Central memory CD8-positive, alpha-beta T cell (primary cell): Measurements from ENCODE around the gene HOXA5.
A peak's percentile ranks its signal among the peaks of the same experiment; 100 is the strongest.

Experiments used
- ATAC-seq: fragments of 150-1000 bp; cut with Tn5 transposase; replicated peaks from 2 replicates; pipeline ENCODE4 v1.10.0; 2022; ENCODE audit warnings: mild to moderate bottlenecking, moderate FRiP score, moderate number of reproducible peaks; ENCODE audit not compliant: poor library complexity, severe bottlenecking; ENCODE audit errors: extremely low read depth
- DNase-seq, 2 donors: peaks; one replicate each; pipeline ENCODE4 v3.0.0; 2021; ENCODE audit warnings: low spot score in 2 of 2
- H3K27ac Mint-ChIP-seq: one replicate; pipeline ENCODE4 v1.8.0; 2022; ENCODE audit warnings: low read depth, mild to moderate bottlenecking, moderate library complexity, mixed read lengths
- H3K27me3 Mint-ChIP-seq: one replicate; pipeline ENCODE4 v1.8.0; 2022; ENCODE audit warnings: mixed read lengths
- H3K36me3 Mint-ChIP-seq: one replicate; pipeline ENCODE4 v1.8.0; 2022; ENCODE audit warnings: mild to moderate bottlenecking, moderate library complexity, mixed read lengths; ENCODE audit not compliant: insufficient read depth
- H3K4me1 Mint-ChIP-seq: one replicate; pipeline ENCODE4 v1.8.0; 2022; ENCODE audit warnings: mixed read lengths
- H3K4me3 Mint-ChIP-seq: one replicate; pipeline ENCODE4 v1.8.0; 2022; ENCODE audit warnings: mild to moderate bottlenecking, moderate library complexity, mixed read lengths
- H3K9me3 Mint-ChIP-seq: one replicate; pipeline ENCODE4 v1.8.0; 2022; ENCODE audit warnings: mixed read lengths

Gene HOXA5

GRCh38 chr7:27097686-27098577, 45.5 kb downstream of the HOXA5 start:
- H3K4me1 Mint-ChIP-seq = peaks cover 46% of the 10 kb centered on the region

GRCh38 chr7:27096768-27097514, 46.5 kb downstream of the HOXA5 start:
- Mint-ChIP-seq H3K27me3 (peaks cover 72% of the 10 kb centered on the region), H3K4me1 (peaks cover 38% of the 10 kb centered on the region), H3K27ac (peak overlapping the region; percentile 82), H3K4me3 (peak overlapping the region; percentile 85), H3K36me3 (peaks cover 16% of the 10 kb centered on the region), H3K9me3 (no peaks in the 10 kb centered on the region)
- ATAC-seq = no peak
- DNase-seq = no peak

More at GRCh38 chr7:27097686-27098577, 45.5 kb downstream of the HOXA5 start:
- peaks cover 18% of the 10 kb centered on the region for H3K36me3 Mint-ChIP-seq
- peaks cover 72% of the 10 kb centered on the region for H3K27me3 Mint-ChIP-seq
- no peak overlapping the region for H3K27ac Mint-ChIP-seq
- no peaks in the 10 kb centered on the region for H3K9me3 Mint-ChIP-seq
- H3K4me3 Mint-ChIP-seq = peak overlapping the region; percentile 85
- ATAC-seq (no peak), DNase-seq (no peak)

GRCh38 chr7:27095897-27096767, 47.3 kb downstream of the HOXA5 start, which contains the start of gene HOXA1:
TSS of gene HOXA1 (minus strand) at chr7:27096000. CDS start at chr7:27095912, 88 bp downstream.
- peak within 1 kb of the TSS; percentile 85 for H3K4me3 Mint-ChIP-seq
- H3K27ac Mint-ChIP-seq = peak within 1 kb of the TSS; percentile 82
- peaks cover 72% of the 10 kb centered on the region for H3K27me3 Mint-ChIP-seq
- H3K36me3 Mint-ChIP-seq = peaks cover 15% of the 10 kb centered on the region
- H3K9me3 Mint-ChIP-seq = no peaks in the 10 kb centered on the region
- peak; percentile 92 for ATAC-seq
- H3K4me1 Mint-ChIP-seq = peaks cover 32% of the 10 kb centered on the region
- DNase-seq = peak; percentile 58 to 69

GRCh38 chr7:27095050-27095896, 48.2 kb downstream of the HOXA5 start:
- peaks cover 12% of the 10 kb centered on the region for H3K36me3 Mint-ChIP-seq
- H3K4me1 Mint-ChIP-seq = peaks cover 32% of the 10 kb centered on the region
- peak overlapping the region; percentile 82 for H3K27ac Mint-ChIP-seq
- peaks cover 72% of the 10 kb centered on the region for H3K27me3 Mint-ChIP-seq
- ATAC-seq = no peak
- H3K9me3 Mint-ChIP-seq = no peaks in the 10 kb centered on the region
- no peak for DNase-seq
- peak overlapping the region; percentile 85 for H3K4me3 Mint-ChIP-seq

GRCh38 chr7:27094304-27095049, 49.0 kb downstream of the HOXA5 start:
- Mint-ChIP-seq H3K27ac (peak overlapping the region; percentile 24), H3K36me3 (peaks cover 11% of the 10 kb centered on the region), H3K4me1 (peaks cover 32% of the 10 kb centered on the region), H3K4me3 (peak overlapping the region; percentile 85), H3K9me3 (no peaks in the 10 kb centered on the region), H3K27me3 (peaks cover 72% of the 10 kb centered on the region)
- DNase-seq (no peak), ATAC-seq (no peak)

GRCh38 chr7:27093184-27093895, 50.1 kb downstream of the HOXA5 start:
- no peak for ATAC-seq
- Mint-ChIP-seq H3K4me3 (no peak overlapping the region), H3K9me3 (no peaks in the 10 kb centered on the region), H3K36me3 (peaks cover 9% of the 10 kb centered on the region), H3K27me3 (peaks cover 73% of the 10 kb centered on the region), H3K4me1 (peaks cover 32% of the 10 kb centered on the region), H3K27ac (no peak overlapping the region)
- no peak for DNase-seq

GRCh38 chr7:27092819-27093110, 50.7 kb downstream of the HOXA5 start:
- Mint-ChIP-seq H3K4me1 (peaks cover 29% of the 10 kb centered on the region), H3K27ac (no peak overlapping the region), H3K9me3 (no peaks in the 10 kb centered on the region), H3K36me3 (peaks cover 9% of the 10 kb centered on the region), H3K4me3 (no peak overlapping the region), H3K27me3 (peaks cover 78% of the 10 kb centered on the region)
- DNase-seq (no peak), ATAC-seq (no peak)

GRCh38 chr7:27091941-27092818, 51.3 kb downstream of the HOXA5 start:
- no peaks in the 10 kb centered on the region for H3K9me3 Mint-ChIP-seq
- H3K4me1 Mint-ChIP-seq = peaks cover 27% of the 10 kb centered on the region

GRCh38 chr7:27091105-27091504, 52.4 kb downstream of the HOXA5 start:
- no peak for DNase-seq
- Mint-ChIP-seq H3K27ac (no peak overlapping the region), H3K9me3 (no peaks in the 10 kb centered on the region), H3K4me1 (peaks cover 23% of the 10 kb centered on the region), H3K36me3 (peaks cover 9% of the 10 kb centered on the region), H3K27me3 (peaks cover 92% of the 10 kb centered on the region), H3K4me3 (no peak overlapping the region)
- no peak for ATAC-seq

More at GRCh38 chr7:27091941-27092818, 51.3 kb downstream of the HOXA5 start:
- ATAC-seq (no peak), DNase-seq (no peak)
- H3K36me3 Mint-ChIP-seq = peaks cover 9% of the 10 kb centered on the region
- H3K27me3 Mint-ChIP-seq = peaks cover 84% of the 10 kb centered on the region
- H3K4me3 Mint-ChIP-seq = no peak overlapping the region
- H3K27ac Mint-ChIP-seq = no peak overlapping the region
